Liver (tissue), 9 donors: Measurements from ENCODE around the gene CHN2. TPM values are rescaled to one million over a fixed set of nuclear protein-coding genes. Genes with fewer than 3 reads are reported as not detected.

Experiments
- DNase-seq: peaks from one replicate; pipeline ENCODE4 v3.0.0-alpha.2; 2017; ENCODE audit warnings: low spot score
- H3K27ac ChIP-seq, 2 donors: one replicate each; pipeline ENCODE4 v1.7.0; 2013; ENCODE audit warnings: inconsistent platforms in 2 of 2, low read length in 2 of 2, control low read depth in 1 of 2, low read depth in 1 of 2, mild to moderate bottlenecking in 1 of 2
- H3K27me3 ChIP-seq, 4 donors: one replicate each; pipeline versions ENCODE4 v1.6.1 to v1.7.0; 2013; ENCODE audit warnings: low read length in 3 of 4, inconsistent platforms in 1 of 4, mild to moderate bottlenecking in 1 of 4, moderate library complexity in 1 of 4; ENCODE audit not compliant: control insufficient read depth in 4 of 4, insufficient read depth in 4 of 4
- H3K36me3 ChIP-seq, 4 donors: one replicate each; pipeline versions ENCODE4 v1.6.1 to v1.7.0; 2013; ENCODE audit warnings: low read length in 3 of 4, mild to moderate bottlenecking in 3 of 4, low read depth in 1 of 4, moderate library complexity in 1 of 4; ENCODE audit not compliant: control insufficient read depth in 4 of 4, insufficient read depth in 3 of 4
- H3K4me1 ChIP-seq, 4 donors: one replicate each; pipeline versions ENCODE4 v1.6.1 to v1.7.0; 2013; ENCODE audit warnings: low read length in 3 of 4, mild to moderate bottlenecking in 3 of 4, moderate library complexity in 1 of 4; ENCODE audit not compliant: control insufficient read depth in 4 of 4, insufficient read depth in 4 of 4
- H3K4me3 ChIP-seq, 3 donors: one replicate each; pipeline versions ENCODE4 v1.6.1 to v1.7.0; 2013; ENCODE audit warnings: low read length in 3 of 3, control low read depth in 1 of 3, low read depth in 1 of 3, mild to moderate bottlenecking in 1 of 3
- H3K9ac ChIP-seq, 2 donors: one replicate each; pipeline ENCODE4 v1.7.0; 2013; ENCODE audit warnings: low read length in 2 of 2, mild to moderate bottlenecking in 2 of 2, moderate library complexity in 2 of 2, control low read depth in 1 of 2, low read depth in 1 of 2
- H3K9me3 ChIP-seq, 4 donors: one replicate each; pipeline versions ENCODE4 v1.6.1 to v1.7.0; 2013; ENCODE audit warnings: low read length in 3 of 4; ENCODE audit not compliant: control insufficient read depth in 4 of 4
- EGR1 ChIP-seq, 2 donors: IDR thresholded peaks; 2 replicates each; pipeline ENCODE4 v1.6.1; 2016 to 2018; ENCODE audit warnings: antibody characterized with exemption in 2 of 2, low read depth in 2 of 2
- FOXA1 ChIP-seq: IDR thresholded peaks from 2 replicates; pipeline ENCODE4 v1.6.1; 2016; ENCODE audit warnings: antibody characterized with exemption
- FOXA2 ChIP-seq: IDR thresholded peaks from 2 replicates; pipeline ENCODE4 v1.6.1; 2016; ENCODE audit warnings: antibody characterized with exemption
- GABPA ChIP-seq, 2 donors: IDR thresholded peaks in 1 of 2; conservative IDR thresholded peaks in 1 of 2; 2 replicates each; pipeline ENCODE4 v1.6.1; 2016; ENCODE audit warnings: antibody characterized with exemption in 2 of 2, mild to moderate bottlenecking in 1 of 2, moderate library complexity in 1 of 2
- HNF4A ChIP-seq, 2 donors: conservative IDR thresholded peaks; 2 replicates each; pipeline ENCODE4 v1.6.1; 2016; ENCODE audit warnings: antibody characterized with exemption in 2 of 2, mild to moderate bottlenecking in 2 of 2
- HNF4G ChIP-seq: IDR thresholded peaks from 2 replicates; pipeline ENCODE4 v1.6.1; 2016; ENCODE audit warnings: antibody characterized with exemption
- JUND ChIP-seq, 2 donors: IDR thresholded peaks; 2 replicates each; pipeline ENCODE4 v1.6.1; 2016; ENCODE audit warnings: antibody characterized with exemption in 2 of 2
- NR2F2 ChIP-seq: IDR thresholded peaks from 2 replicates; pipeline ENCODE4 v1.6.1; 2016; ENCODE audit warnings: antibody characterized with exemption
- RXRA ChIP-seq, 2 donors: IDR thresholded peaks; 2 replicates each; pipeline ENCODE4 v1.6.1; 2017 to 2018; ENCODE audit warnings: antibody characterized with exemption in 2 of 2, mild to moderate bottlenecking in 1 of 2
- SP1 ChIP-seq: IDR thresholded peaks from 2 replicates; pipeline ENCODE4 v1.6.1; 2018; ENCODE audit warnings: antibody characterized with exemption, mild to moderate bottlenecking
- TAF1 ChIP-seq: conservative IDR thresholded peaks from 2 replicates; pipeline ENCODE4 v1.6.1; 2016; ENCODE audit warnings: antibody characterized with exemption, mild to moderate bottlenecking
- YY1 ChIP-seq: IDR thresholded peaks from 2 replicates; pipeline ENCODE4 v1.6.1; 2016; ENCODE audit warnings: antibody characterized with exemption, mild to moderate bottlenecking
- WGBS: extraction: QIAGEN DNeasy Blood & Tissue Kit; methylation state at CpG from one replicate; pipeline ENCODE4 v1.1.7; 2013; 5-methylcytosine and 5-hydroxymethylcytosine counted together
- polyA plus RNA-seq, 2 donors: library from polyadenylated mRNA; stranded (reverse) in 1 of 2; unstranded in 1 of 2; fragments of 200-250 nt in 1 of 2; fragments of >200 nt in 1 of 2; fragmentation: Nextera tagmentation in 1 of 2; extraction: Ambion mirVana in 1 of 2; gene quantifications; one replicate each; pipeline versions ENCODE4 v1.2.1 to v1.2.3, GENCODE V29; 2013 to 2015
- total RNA-seq, 2 donors: library from RNA; depleted of rRNA; stranded (reverse); fragments of >200 nt; gene quantifications; one replicate each; pipeline ENCODE4 v1.2.3, GENCODE V29; 2014
- TF ChIP-seq, protein P1 (sequence below): IDR thresholded peaks from 2 replicates; pipeline ENCODE4 v1.6.1; 2016; ENCODE audit warnings: antibody characterized with exemption
- TF ChIP-seq, protein P2 (sequence below): IDR thresholded peaks from 2 replicates; pipeline ENCODE4 v1.6.1; 2016; ENCODE audit warnings: antibody characterized with exemption, mild to moderate bottlenecking
- TF ChIP-seq, protein P3 (sequence below): IDR thresholded peaks from 2 replicates; pipeline ENCODE4 v1.6.1; 2016; ENCODE audit warnings: antibody characterized with exemption
- TF ChIP-seq, protein P4 (sequence below): IDR thresholded peaks from 2 replicates; pipeline ENCODE4 v1.6.1; 2016; ENCODE audit warnings: antibody characterized with exemption
- TF ChIP-seq, protein P5 (sequence below): fragments of 150-350 bp; IDR thresholded peaks from 2 replicates; pipeline ENCODE4 v1.5.1; 2017; ENCODE audit warnings: improper control_type of control experiment, low read depth, low read length; ENCODE audit not compliant: missing input control
- donor health status: healthy.
- donor health status: healthy.
- donor health status: healthy.
- donor health status: healthy.
- donor health status: healthy.

Gene CHN2
- total and polyA plus RNA-seq, 4 donors: 8.3 to 25.4 (median 17.8) TPM

DNA sequence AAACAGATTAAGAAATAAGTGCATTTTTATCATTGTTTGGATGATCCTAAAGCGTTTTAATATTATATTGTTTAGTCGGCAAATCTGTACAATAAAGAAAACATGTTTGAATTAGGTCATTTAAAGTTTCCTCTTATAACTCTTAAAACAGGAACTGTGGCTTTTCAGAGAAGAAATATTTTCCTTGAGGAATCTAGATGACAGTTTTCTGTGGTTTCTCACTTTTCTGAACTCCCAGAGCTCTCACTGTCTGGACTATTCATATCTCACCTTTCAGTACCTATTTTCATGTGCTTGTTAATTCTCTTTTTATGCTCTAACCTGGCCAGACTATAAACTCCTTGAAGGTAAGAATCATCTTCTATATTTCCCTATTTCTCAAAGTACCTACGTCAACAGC lies 135.1 kb downstream of the CHN2 start:
- 66% methylated on average over 3 of the region's 3 CpGs for WGBS
- no peak overlapping the region for H3K27ac ChIP-seq

DNA sequence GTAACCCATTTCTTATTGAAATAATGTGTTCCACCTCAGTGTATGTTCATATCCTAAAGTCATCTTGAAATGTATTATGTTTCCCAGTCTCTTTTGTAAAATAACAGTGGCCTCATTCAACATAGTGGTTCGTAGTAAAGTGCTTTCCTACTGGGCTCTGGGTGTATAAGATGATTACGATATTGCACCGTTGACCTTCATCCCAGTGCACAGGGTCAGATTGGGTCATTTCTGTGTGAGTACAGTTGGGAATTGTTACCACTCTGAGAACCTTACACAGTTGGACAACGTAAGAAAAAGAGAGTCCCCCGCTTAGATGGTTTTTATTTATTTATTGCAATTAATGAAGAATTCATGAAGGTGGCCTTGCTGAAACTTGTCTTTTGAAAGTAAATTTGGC lies 135.6 kb downstream of the CHN2 start:
- WGBS: 43% methylated on average over 5 of the region's 5 CpGs
- Histone ChIP-seq H3K4me1 (peaks cover 0 to 35% (median 19%) of the 10 kb centered on the region in 4 donors), H3K9ac (no peak overlapping the region), H3K27ac (no peak overlapping the region), H3K27me3 (no peaks in the 10 kb centered on the region), H3K9me3 (no peaks in the 10 kb centered on the region), H3K36me3 (no peaks in the 10 kb centered on the region), H3K4me3 (no peak overlapping the region)
- DNase-seq: no peak
- TF ChIP-seq, protein P1, sequence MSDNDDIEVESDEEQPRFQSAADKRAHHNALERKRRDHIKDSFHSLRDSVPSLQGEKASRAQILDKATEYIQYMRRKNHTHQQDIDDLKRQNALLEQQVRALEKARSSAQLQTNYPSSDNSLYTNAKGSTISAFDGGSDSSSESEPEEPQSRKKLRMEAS: no peak
- TF ChIP-seq, protein P2, sequence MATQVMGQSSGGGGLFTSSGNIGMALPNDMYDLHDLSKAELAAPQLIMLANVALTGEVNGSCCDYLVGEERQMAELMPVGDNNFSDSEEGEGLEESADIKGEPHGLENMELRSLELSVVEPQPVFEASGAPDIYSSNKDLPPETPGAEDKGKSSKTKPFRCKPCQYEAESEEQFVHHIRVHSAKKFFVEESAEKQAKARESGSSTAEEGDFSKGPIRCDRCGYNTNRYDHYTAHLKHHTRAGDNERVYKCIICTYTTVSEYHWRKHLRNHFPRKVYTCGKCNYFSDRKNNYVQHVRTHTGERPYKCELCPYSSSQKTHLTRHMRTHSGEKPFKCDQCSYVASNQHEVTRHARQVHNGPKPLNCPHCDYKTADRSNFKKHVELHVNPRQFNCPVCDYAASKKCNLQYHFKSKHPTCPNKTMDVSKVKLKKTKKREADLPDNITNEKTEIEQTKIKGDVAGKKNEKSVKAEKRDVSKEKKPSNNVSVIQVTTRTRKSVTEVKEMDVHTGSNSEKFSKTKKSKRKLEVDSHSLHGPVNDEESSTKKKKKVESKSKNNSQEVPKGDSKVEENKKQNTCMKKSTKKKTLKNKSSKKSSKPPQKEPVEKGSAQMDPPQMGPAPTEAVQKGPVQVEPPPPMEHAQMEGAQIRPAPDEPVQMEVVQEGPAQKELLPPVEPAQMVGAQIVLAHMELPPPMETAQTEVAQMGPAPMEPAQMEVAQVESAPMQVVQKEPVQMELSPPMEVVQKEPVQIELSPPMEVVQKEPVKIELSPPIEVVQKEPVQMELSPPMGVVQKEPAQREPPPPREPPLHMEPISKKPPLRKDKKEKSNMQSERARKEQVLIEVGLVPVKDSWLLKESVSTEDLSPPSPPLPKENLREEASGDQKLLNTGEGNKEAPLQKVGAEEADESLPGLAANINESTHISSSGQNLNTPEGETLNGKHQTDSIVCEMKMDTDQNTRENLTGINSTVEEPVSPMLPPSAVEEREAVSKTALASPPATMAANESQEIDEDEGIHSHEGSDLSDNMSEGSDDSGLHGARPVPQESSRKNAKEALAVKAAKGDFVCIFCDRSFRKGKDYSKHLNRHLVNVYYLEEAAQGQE: no peak
- TF ChIP-seq GABPA (IDR thresholded peaks at IDR 0.05 in 1 of 2, conservative IDR thresholded peaks at IDR 0.05 in 1 of 2) (no peak), FOXA1 (no peak), RXRA (IDR thresholded peaks at IDR 0.05) (peak; percentile 95 to 97), SP1 (peak; percentile 54), FOXA2 (no peak)
- TF ChIP-seq, protein P3, sequence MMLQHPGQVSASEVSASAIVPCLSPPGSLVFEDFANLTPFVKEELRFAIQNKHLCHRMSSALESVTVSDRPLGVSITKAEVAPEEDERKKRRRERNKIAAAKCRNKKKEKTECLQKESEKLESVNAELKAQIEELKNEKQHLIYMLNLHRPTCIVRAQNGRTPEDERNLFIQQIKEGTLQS: no peak

More for the DNA sequence above, 135.1 kb downstream of the CHN2 start:
- H3K4me3 ChIP-seq: no peak overlapping the region
- H3K9ac ChIP-seq: no peak overlapping the region
- H3K4me1 ChIP-seq: peaks cover 0 to 35% (median 19%) of the 10 kb centered on the region in 4 donors
- no peaks in the 10 kb centered on the region for H3K9me3 ChIP-seq
- DNase-seq: no peak
- TF ChIP-seq, protein P2: no peak
- no peak for TF ChIP-seq JUND (IDR thresholded peaks at IDR 0.05)
- TF ChIP-seq TAF1: no peak
- TF ChIP-seq YY1: no peak
- TF ChIP-seq, protein P4, sequence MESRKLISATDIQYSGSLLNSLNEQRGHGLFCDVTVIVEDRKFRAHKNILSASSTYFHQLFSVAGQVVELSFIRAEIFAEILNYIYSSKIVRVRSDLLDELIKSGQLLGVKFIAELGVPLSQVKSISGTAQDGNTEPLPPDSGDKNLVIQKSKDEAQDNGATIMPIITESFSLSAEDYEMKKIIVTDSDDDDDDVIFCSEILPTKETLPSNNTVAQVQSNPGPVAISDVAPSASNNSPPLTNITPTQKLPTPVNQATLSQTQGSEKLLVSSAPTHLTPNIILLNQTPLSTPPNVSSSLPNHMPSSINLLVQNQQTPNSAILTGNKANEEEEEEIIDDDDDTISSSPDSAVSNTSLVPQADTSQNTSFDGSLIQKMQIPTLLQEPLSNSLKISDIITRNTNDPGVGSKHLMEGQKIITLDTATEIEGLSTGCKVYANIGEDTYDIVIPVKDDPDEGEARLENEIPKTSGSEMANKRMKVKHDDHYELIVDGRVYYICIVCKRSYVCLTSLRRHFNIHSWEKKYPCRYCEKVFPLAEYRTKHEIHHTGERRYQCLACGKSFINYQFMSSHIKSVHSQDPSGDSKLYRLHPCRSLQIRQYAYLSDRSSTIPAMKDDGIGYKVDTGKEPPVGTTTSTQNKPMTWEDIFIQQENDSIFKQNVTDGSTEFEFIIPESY: no peak
- TF ChIP-seq, protein P1: no peak
- no peak for TF ChIP-seq HNF4G
- TF ChIP-seq RXRA (IDR thresholded peaks at IDR 0.05): no peak
- TF ChIP-seq EGR1 (IDR thresholded peaks at IDR 0.05; ENCODE audit: low read depth in 2 of 2): no peak
- TF ChIP-seq NR2F2: no peak
- TF ChIP-seq, protein P5, sequence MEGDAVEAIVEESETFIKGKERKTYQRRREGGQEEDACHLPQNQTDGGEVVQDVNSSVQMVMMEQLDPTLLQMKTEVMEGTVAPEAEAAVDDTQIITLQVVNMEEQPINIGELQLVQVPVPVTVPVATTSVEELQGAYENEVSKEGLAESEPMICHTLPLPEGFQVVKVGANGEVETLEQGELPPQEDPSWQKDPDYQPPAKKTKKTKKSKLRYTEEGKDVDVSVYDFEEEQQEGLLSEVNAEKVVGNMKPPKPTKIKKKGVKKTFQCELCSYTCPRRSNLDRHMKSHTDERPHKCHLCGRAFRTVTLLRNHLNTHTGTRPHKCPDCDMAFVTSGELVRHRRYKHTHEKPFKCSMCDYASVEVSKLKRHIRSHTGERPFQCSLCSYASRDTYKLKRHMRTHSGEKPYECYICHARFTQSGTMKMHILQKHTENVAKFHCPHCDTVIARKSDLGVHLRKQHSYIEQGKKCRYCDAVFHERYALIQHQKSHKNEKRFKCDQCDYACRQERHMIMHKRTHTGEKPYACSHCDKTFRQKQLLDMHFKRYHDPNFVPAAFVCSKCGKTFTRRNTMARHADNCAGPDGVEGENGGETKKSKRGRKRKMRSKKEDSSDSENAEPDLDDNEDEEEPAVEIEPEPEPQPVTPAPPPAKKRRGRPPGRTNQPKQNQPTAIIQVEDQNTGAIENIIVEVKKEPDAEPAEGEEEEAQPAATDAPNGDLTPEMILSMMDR: no peak
- no peak for TF ChIP-seq HNF4A (conservative IDR thresholded peaks at IDR 0.05)
- no peak for TF ChIP-seq FOXA2
- TF ChIP-seq, protein P3: no peak
- TF ChIP-seq GABPA (IDR thresholded peaks at IDR 0.05 in 1 of 2, conservative IDR thresholded peaks at IDR 0.05 in 1 of 2): no peak
- no peak for TF ChIP-seq SP1
- TF ChIP-seq FOXA1: no peak
- H3K27me3 ChIP-seq: no peaks in the 10 kb centered on the region
- H3K36me3 ChIP-seq: no peaks in the 10 kb centered on the region
